GM18907 (cell line): ENCODE data around the gene MYH6.

ENCODE experiments used
- ATAC-seq: cut with Tn5 transposase; IDR thresholded peaks from one replicate; pipeline ENCODE4 v1.9.1; 2021; ENCODE audit warnings: mild to moderate bottlenecking, moderate library complexity; ENCODE audit not compliant: unreplicated experiment

The MYH6 gene

GRCh38 chr14:23379366-23380196 is 28.5 kb downstream of the MYH6 start:
- ATAC-seq: no peak

- no peak for ATAC-seq
Measured at GRCh38 chr14:23378612-23379220, 29.4 kb downstream of the MYH6 start.

- no peak for ATAC-seq
Measured at GRCh38 chr14:23377573-23378563, 30.2 kb downstream of the MYH6 start.

GRCh38 chr14:23377198-23377550 is 30.9 kb downstream of the MYH6 start:
- no peak for ATAC-seq

- ATAC-seq: no peak
Measured at GRCh38 chr14:23376482-23377197, 31.4 kb downstream of the MYH6 start, which contains the start of gene CMTM5. Gene CMTM5 (plus strand): TSS chr14:23377046. CDS start chr14:23377252, 206 bp downstream.

- no peak for ATAC-seq
Measured at GRCh38 chr14:23375527-23376251, 32.4 kb downstream of the MYH6 start.

GRCh38 chr14:23373041-23373440 is 35.0 kb downstream of the MYH6 start:
- no peak for ATAC-seq

GRCh38 chr14:23372509-23372908 is 35.6 kb downstream of the MYH6 start, which contains the start of gene IL25:
Gene IL25 (plus strand): TSS chr14:23372809.
- ATAC-seq: no peak

- ATAC-seq: no peak
Measured at GRCh38 chr14:23371865-23372264, 36.2 kb downstream of the MYH6 start.

- no peak for ATAC-seq
Measured at GRCh38 chr14:23370221-23370620, 37.9 kb downstream of the MYH6 start.

- no peak for ATAC-seq
Measured at GRCh38 chr14:23366426-23366921, 41.6 kb downstream of the MYH6 start.

GRCh38 chr14:23365732-23366425 is 42.2 kb downstream of the MYH6 start:
- no peak for ATAC-seq

GRCh38 chr14:23365036-23365731 is 42.9 kb downstream of the MYH6 start, which contains the start of gene EFS:
Gene EFS (minus strand): TSS chr14:23365172. CDS start chr14:23365025, 147 bp downstream.
- no peak for ATAC-seq

- ATAC-seq: no peak
Measured at GRCh38 chr14:23364164-23365035, 43.7 kb downstream of the MYH6 start.

GRCh38 chr14:23362200-23362599 is 45.9 kb downstream of the MYH6 start:
- no peak for ATAC-seq

GRCh38 chr14:23361763-23362162 is 46.3 kb downstream of the MYH6 start:
- no peak for ATAC-seq

- ATAC-seq: no peak
Measured at GRCh38 chr14:23361320-23361719, 46.8 kb downstream of the MYH6 start.
